Neural progenitor cell (in vitro differentiated cells): ENCODE results near the gene RIMOC1.

ENCODE experiments used
- EZH2phosphoT487 ChIP-seq: fragments of 200-600 bp; sonication (generic); IDR thresholded peaks from 2 replicates; pipeline ENCODE4 v1.6.1; 2017; ENCODE audit warnings: antibody characterized with exemption
- TF ChIP-seq, protein P1 (sequence below): fragments of 200-600 bp; sonication (generic); IDR thresholded peaks from 2 replicates; pipeline ENCODE4 v1.5.1; 2017; ENCODE audit warnings: antibody characterized with exemption, mild to moderate bottlenecking

DNA sequence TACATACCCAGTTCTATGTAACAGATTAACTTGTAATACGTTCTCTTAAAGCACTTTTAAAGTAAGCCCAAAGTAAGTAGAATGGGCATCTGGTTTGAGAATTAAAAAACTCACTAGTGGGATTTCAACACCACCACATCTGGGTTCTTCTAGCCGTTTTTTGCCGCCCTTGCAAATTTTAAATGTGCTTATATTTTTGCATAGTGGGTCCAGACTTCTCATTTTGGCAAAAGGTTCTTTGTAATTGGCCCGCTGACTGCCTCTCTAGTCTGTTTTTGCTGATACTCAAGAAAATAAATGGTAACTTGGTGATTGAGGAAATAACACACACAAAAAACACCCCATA lies 20.4 kb downstream of the RIMOC1 start:
- TF ChIP-seq, protein P1, sequence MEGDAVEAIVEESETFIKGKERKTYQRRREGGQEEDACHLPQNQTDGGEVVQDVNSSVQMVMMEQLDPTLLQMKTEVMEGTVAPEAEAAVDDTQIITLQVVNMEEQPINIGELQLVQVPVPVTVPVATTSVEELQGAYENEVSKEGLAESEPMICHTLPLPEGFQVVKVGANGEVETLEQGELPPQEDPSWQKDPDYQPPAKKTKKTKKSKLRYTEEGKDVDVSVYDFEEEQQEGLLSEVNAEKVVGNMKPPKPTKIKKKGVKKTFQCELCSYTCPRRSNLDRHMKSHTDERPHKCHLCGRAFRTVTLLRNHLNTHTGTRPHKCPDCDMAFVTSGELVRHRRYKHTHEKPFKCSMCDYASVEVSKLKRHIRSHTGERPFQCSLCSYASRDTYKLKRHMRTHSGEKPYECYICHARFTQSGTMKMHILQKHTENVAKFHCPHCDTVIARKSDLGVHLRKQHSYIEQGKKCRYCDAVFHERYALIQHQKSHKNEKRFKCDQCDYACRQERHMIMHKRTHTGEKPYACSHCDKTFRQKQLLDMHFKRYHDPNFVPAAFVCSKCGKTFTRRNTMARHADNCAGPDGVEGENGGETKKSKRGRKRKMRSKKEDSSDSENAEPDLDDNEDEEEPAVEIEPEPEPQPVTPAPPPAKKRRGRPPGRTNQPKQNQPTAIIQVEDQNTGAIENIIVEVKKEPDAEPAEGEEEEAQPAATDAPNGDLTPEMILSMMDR = no peak
- no peak for TF ChIP-seq EZH2phosphoT487
